ENCODE data around the gene NCBP2L. TPM values are rescaled to one million over a fixed set of nuclear protein-coding genes. Genes with fewer than 3 reads are reported as not detected.

The NCBP2L gene
- not detected for total RNA-seq

DNA sequence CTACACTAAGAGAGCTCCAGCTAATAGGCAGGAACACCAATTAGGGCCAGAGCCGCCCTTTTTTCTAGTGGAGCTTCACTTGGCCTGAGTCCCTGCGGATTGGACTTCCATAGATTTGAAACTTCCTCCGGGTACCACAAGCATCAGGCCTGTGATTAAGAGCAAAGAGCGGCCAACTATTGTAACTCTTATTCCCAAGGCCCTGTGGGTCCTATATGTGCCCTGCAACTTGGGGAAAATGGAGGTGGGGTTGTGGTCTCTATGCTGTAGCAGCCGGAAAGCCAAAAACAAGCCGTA is at the start of gene NCBP2L:
Gene NCBP2L, plus strand, starts transcription at position 198 of the 297 bp plus-strand sequence. CDS start 16,488 bp downstream, outside the sequence.
- H3K27me3 ChIP-seq = no peaks in the 10 kb centered on the region
- H3K9me3 ChIP-seq = no peaks in the 10 kb centered on the region
- peak within 1 kb of the TSS; percentile 47 to 76 (median 54) for H3K4me3 ChIP-seq
- peak within 1 kb of the TSS in 3 of 4 donors; percentile 68 to 85 (median 74) for H3K27ac ChIP-seq
- TF ChIP-seq POLR2A (IDR thresholded peaks at IDR 0.05) = no peak
- TF ChIP-seq, protein P1, sequence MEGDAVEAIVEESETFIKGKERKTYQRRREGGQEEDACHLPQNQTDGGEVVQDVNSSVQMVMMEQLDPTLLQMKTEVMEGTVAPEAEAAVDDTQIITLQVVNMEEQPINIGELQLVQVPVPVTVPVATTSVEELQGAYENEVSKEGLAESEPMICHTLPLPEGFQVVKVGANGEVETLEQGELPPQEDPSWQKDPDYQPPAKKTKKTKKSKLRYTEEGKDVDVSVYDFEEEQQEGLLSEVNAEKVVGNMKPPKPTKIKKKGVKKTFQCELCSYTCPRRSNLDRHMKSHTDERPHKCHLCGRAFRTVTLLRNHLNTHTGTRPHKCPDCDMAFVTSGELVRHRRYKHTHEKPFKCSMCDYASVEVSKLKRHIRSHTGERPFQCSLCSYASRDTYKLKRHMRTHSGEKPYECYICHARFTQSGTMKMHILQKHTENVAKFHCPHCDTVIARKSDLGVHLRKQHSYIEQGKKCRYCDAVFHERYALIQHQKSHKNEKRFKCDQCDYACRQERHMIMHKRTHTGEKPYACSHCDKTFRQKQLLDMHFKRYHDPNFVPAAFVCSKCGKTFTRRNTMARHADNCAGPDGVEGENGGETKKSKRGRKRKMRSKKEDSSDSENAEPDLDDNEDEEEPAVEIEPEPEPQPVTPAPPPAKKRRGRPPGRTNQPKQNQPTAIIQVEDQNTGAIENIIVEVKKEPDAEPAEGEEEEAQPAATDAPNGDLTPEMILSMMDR (IDR thresholded peaks at IDR 0.05) = no peak
- H3K36me3 ChIP-seq = no peaks in the 10 kb centered on the region
- peaks cover 0 to 4% (median 0%) of the 10 kb centered on the region in 4 donors for H3K4me1 ChIP-seq
- no peak for DNase-seq

DNA sequence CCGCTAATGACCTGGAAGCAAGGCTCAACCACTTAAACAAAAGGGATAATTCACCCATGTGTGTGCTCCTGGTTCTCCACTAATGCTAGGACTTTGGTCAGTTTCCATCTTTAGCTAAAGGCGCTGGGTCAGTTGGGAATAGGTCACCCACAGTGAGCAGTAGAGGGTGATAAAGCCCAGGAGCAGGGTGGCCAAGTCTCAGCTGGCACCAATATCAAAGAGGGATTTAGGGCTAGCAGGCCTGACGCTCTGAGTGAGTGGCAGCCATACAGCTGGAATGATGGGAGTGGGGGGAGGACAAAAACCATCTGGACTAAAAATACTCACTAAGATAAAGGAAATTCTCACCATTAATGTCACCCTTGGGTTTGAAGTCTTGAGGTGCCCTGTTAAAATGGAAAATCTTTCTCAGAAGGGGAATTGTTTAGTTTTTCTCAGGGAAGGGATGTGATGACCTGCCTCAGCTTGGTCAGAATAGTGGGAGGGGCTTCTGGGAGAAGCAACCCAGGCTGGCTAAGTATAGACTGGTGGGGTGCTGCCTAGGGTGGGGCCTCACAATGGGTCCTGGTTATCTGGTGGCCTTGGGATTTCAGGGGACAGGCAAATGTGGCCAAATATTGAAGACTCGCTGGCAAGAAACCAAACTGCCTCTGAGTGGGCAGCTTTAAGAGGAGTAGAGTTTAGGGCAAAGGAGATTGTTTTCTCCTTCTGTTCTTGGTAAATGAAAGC is 49.0 kb upstream of the NCBP2L start:
- no peak for TF ChIP-seq POLR2A (IDR thresholded peaks at IDR 0.05)
- TF ChIP-seq, protein P1 (IDR thresholded peaks at IDR 0.05) = no peak
- no peak overlapping the region for H3K4me3 ChIP-seq
- peaks cover 0 to 20% (median 0%) of the 10 kb centered on the region in 4 donors for H3K4me1 ChIP-seq
- no peaks in the 10 kb centered on the region for H3K27me3 ChIP-seq
- H3K36me3 ChIP-seq = no peaks in the 10 kb centered on the region
- H3K27ac ChIP-seq = no peak overlapping the region
- H3K9me3 ChIP-seq = no peaks in the 10 kb centered on the region
- DNase-seq = no peak

DNA sequence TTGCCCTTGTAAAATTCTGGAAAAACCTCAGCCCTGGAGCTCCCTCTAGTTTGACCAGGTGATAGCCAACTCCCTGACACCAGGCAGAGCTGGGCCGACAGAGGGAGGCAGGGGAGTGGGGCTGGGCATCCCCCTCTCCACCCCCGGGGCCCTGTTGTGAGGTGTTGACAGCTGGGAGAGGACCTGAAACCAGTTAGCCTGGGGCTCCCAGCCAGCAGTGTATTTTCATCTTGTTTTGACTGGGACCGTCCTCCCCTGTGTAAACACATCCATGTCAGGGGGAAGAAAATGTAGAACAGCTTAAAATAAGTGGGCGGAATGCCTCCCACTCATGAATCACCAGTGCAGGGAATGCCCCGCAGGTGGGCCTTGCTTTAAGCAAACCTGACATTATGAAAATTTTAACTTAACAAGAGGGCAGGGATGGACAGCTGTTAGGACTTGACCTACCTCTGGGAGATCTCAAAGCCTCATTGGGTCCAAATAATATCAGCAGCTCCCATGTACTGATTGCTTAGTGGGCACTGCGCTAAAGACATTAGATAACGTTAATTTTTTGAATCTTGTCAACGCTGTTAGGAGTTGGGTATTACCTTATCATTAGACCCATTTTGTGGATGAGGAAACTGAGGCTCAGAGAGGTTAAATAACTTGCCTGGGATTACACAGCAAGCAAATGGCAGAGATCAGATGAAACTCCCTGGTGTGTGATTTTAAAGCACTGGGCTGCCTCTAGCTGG is 47.8 kb upstream of the NCBP2L start:
- no peak for DNase-seq
- H3K27me3 ChIP-seq = no peaks in the 10 kb centered on the region
- no peaks in the 10 kb centered on the region for H3K9me3 ChIP-seq
- no peak overlapping the region for H3K4me3 ChIP-seq
- peaks cover 0 to 20% (median 0%) of the 10 kb centered on the region in 4 donors for H3K4me1 ChIP-seq
- TF ChIP-seq, protein P1 (IDR thresholded peaks at IDR 0.05) = no peak
- no peak for TF ChIP-seq POLR2A (IDR thresholded peaks at IDR 0.05)
- H3K36me3 ChIP-seq = no peaks in the 10 kb centered on the region
- H3K27ac ChIP-seq = peak overlapping the region in 2 of 4 donors; percentile 10 to 35

DNA sequence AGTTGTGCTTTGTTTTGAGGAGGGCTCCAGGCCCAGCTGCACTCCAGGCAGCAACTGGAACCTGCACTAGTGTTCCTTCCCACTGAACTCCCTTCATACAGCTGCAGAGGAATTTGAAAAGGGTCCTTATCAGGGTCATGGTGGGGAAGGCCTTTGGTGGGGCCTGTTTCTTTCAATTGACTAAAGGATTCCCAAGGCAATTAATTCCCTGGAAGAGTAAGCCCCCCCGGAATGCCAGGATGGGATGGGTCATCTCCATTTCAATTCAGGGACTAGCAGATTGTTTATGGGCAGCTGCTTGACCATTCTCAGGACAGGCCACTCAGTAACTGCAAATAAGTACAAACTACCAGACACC is 47.3 kb upstream of the NCBP2L start:
- peak overlapping the region in 1 of 4 donors; percentile 10 for H3K27ac ChIP-seq
- no peak overlapping the region for H3K4me3 ChIP-seq
- no peak for DNase-seq
- TF ChIP-seq, protein P1 (IDR thresholded peaks at IDR 0.05) = no peak
- no peak for TF ChIP-seq POLR2A (IDR thresholded peaks at IDR 0.05)
- peaks cover 0 to 20% (median 0%) of the 10 kb centered on the region in 4 donors for H3K4me1 ChIP-seq
- no peaks in the 10 kb centered on the region for H3K36me3 ChIP-seq
- no peaks in the 10 kb centered on the region for H3K27me3 ChIP-seq
- no peaks in the 10 kb centered on the region for H3K9me3 ChIP-seq

DNA sequence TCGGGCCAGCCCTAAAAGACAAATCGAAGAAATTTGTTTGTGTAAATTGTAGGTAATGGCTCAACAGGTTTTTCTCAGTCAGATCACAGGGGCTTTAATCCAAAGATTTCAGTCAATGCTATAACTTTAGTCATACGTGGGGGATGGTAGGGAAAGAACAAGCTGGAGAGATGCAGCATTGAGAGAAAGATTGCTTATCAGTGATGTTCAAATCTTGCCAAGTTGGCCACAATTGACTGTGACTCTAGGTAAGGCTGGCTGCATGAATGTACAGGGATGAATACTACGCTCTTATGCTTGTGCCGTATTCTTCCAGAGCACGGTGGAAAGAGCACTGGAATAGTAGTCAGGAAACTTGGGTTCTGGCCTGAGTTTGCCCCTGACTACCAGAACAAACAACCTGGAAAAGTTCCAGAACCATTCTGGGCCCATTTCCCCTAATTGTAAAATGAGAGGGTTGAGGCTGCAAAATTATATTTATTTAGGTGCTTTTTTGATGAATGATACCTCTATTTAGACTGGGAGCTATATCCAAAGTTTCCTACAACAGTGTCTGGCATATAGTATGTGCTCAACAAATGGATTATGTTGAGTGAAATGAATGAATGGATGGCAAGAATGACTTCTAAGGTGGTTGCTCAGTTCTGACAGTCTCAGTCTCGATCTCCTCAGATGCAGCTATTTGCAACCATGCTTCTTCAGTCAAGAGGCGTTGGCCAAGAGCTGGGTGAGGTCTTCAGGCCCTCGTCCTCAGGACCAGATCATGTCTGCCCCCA is 46.4 kb upstream of the NCBP2L start:
- no peak for DNase-seq
- Histone ChIP-seq H3K27me3 (no peaks in the 10 kb centered on the region), H3K4me1 (peaks cover 0 to 20% (median 0%) of the 10 kb centered on the region in 4 donors), H3K4me3 (no peak overlapping the region), H3K9me3 (no peaks in the 10 kb centered on the region), H3K27ac (peak overlapping the region in 3 of 4 donors; percentile 7 to 68 (median 35)), H3K36me3 (no peaks in the 10 kb centered on the region)
- no peak for TF ChIP-seq POLR2A (IDR thresholded peaks at IDR 0.05)
- TF ChIP-seq, protein P1 (IDR thresholded peaks at IDR 0.05) = no peak

Data from Peyer's patch (tissue), 4 donors.